ENCODE results near the gene TSPAN16. TPM values are rescaled to one million over a fixed set of nuclear protein-coding genes. Genes with fewer than 3 reads are reported as not detected.

The TSPAN16 gene, protein sequence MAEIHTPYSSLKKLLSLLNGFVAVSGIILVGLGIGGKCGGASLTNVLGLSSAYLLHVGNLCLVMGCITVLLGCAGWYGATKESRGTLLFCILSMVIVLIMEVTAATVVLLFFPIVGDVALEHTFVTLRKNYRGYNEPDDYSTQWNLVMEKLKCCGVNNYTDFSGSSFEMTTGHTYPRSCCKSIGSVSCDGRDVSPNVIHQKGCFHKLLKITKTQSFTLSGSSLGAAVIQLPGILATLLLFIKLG
- not detected in 2 replicates for total RNA-seq (2021)
- percentile 5 among the genes with signal in this experiment for Bru-seq, nascent RNA
- BruChase-seq, experiment 1, labeled RNA remaining after a 2-hour chase, result not detected
- not detected for BruChase-seq, experiment 2, labeled RNA remaining after a 6-hour chase
- long read RNA-seq, partial matches to known transcripts, result 0 of 10 reads
- long read RNA-seq, other reads (novel, unspliced or antisense), result 10 of 10 reads

DNA sequence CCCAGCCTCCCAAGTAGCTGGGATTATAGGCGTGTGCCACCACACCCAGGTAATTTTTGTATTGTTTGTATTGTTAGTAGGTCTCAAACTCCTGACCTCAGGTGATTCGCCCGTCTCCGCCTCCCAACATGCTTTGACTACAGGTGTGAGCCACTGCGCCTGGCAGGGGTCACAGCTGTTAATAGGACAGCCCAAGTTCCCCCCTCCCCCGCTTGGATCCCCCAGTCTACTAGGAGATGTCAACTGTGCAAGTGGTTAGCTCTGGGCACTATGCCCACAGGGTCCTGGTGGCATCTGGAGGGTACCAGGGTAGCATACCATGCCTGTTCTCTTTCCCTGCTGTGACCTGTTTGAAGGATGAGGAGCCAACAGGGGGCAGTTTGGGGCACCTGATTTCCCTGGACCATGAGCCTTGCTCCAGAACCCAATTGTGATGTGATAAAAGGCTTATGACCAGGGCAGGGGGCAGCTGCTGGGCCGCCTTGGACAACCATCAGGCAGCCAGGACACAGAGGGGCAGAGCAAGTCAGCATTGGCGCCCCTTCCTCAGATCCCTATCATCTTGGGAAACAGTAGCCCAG lies at the start of gene TSPAN16:
Gene TSPAN16, plus strand, starts transcription at position 496 of the 581 bp plus-strand sequence. CDS start 138 bp downstream, outside the sequence.
- Histone ChIP-seq H3K4me1 (replicated peaks; ENCODE audit: insufficient read depth) (peaks cover 30% of the 10 kb centered on the region), H3K4me3 (no peak within 1 kb of the TSS), H3K4me2 (no peak within 1 kb of the TSS), H3K9me2 (ENCODE audit: insufficient read depth) (no peaks in the 10 kb centered on the region), H3F3A (ENCODE audit: insufficient read depth, low read depth) (peaks cover 20% of the 10 kb centered on the region), H3K36me3 (ENCODE audit: low read depth) (no peaks in the 10 kb centered on the region), H3K9me3 (ENCODE audit: insufficient read depth, low read depth) (no peaks in the 10 kb centered on the region), H3K27me3 (ENCODE audit: insufficient read depth, low read depth) (no peaks in the 10 kb centered on the region), H2AFZ (no peak within 1 kb of the TSS), H3K27ac (no peak within 1 kb of the TSS), H4K20me1 (ENCODE audit: insufficient read depth) (no peaks in the 10 kb centered on the region), H3K79me2 (ENCODE audit: low read depth) (no peaks in the 10 kb centered on the region)
- TF ChIP-seq EZH2 (IDR thresholded peaks at IDR 0.05; ENCODE audit: low read depth), result no peak
- TF ChIP-seq, protein P1, sequence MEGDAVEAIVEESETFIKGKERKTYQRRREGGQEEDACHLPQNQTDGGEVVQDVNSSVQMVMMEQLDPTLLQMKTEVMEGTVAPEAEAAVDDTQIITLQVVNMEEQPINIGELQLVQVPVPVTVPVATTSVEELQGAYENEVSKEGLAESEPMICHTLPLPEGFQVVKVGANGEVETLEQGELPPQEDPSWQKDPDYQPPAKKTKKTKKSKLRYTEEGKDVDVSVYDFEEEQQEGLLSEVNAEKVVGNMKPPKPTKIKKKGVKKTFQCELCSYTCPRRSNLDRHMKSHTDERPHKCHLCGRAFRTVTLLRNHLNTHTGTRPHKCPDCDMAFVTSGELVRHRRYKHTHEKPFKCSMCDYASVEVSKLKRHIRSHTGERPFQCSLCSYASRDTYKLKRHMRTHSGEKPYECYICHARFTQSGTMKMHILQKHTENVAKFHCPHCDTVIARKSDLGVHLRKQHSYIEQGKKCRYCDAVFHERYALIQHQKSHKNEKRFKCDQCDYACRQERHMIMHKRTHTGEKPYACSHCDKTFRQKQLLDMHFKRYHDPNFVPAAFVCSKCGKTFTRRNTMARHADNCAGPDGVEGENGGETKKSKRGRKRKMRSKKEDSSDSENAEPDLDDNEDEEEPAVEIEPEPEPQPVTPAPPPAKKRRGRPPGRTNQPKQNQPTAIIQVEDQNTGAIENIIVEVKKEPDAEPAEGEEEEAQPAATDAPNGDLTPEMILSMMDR (conservative IDR thresholded peaks at IDR 0.05), result no peak; the same call in 1 of the 2 replicates
- no TSS peak for BruUV-seq (replicated peaks)
- no peak for DNase-seq
- ChIA-PET POLR2A (ENCODE audit: unreplicated experiment) (interaction anchor here (0.6 kb wide), 1 partner anchor 44 kb away, joined by 5 read pairs; the partner anchor contains the start of gene RAB3D), CTCF (interaction anchor here (0.5 to 0.7 kb wide), 2 partner anchors 53 to 88 kb away, joined by 3 to 7 read pairs; partner anchors contain the start of gene EPOR)
- intact Hi-C loops (cut with micrococcal nuclease; ENCODE audit: unreplicated experiment), result loop anchor here (2.0 kb wide), 4 partner anchors 49 to 291 kb away; partner anchors contain the start of gene SWSAP1

- intact Hi-C loops (cut with micrococcal nuclease; ENCODE audit: unreplicated experiment), result no loop called here
- ChIA-PET CTCF (interaction anchor here (0.7 kb wide), 1 partner anchor 325 kb away, joined by 8 read pairs; no protein-coding TSS in a partner anchor), POLR2A (ENCODE audit: unreplicated experiment) (no interaction called here)
- Histone ChIP-seq H4K20me1 (ENCODE audit: insufficient read depth) (0 out of 2 replicates have a peak, but pooled peaks cover 2% of the 10 kb centered on the region), H3K9me3 (ENCODE audit: insufficient read depth, low read depth) (no peaks in the 10 kb centered on the region), H3K4me2 (no peak overlapping the region), H3K36me3 (ENCODE audit: low read depth) (peaks cover 4% of the 10 kb centered on the region; the same call in 1 of the 2 replicates), H3F3A (ENCODE audit: insufficient read depth, low read depth) (peaks cover 17% of the 10 kb centered on the region), H3K9me2 (ENCODE audit: insufficient read depth) (no peaks in the 10 kb centered on the region), H3K27ac (no peak overlapping the region), H3K27me3 (ENCODE audit: insufficient read depth, low read depth) (no peaks in the 10 kb centered on the region), H2AFZ (no peak overlapping the region), H3K4me3 (no peak overlapping the region), H3K4me1 (replicated peaks; ENCODE audit: insufficient read depth) (no peaks in the 10 kb centered on the region), H3K79me2 (ENCODE audit: low read depth) (no peaks in the 10 kb centered on the region)
- BruUV-seq (replicated peaks), result no TSS peak
- TF ChIP-seq, protein P1 (conservative IDR thresholded peaks at IDR 0.05), result no peak
- no peak for TF ChIP-seq EZH2 (IDR thresholded peaks at IDR 0.05; ENCODE audit: low read depth)
- DNase-seq, result no peak
Measured at GRCh38 chr19:11246941-11247340, 49.0 kb upstream of the TSPAN16 start.

- H3K4me2 ChIP-seq, result no peak overlapping the region
- H3K27ac ChIP-seq, result no peak overlapping the region
- peaks cover 4% of the 10 kb centered on the region; the same call in 1 of the 2 replicates for H3K36me3 ChIP-seq (ENCODE audit: low read depth)
- H4K20me1 ChIP-seq (ENCODE audit: insufficient read depth), result 0 out of 2 replicates have a peak, but pooled peaks cover 2% of the 10 kb centered on the region
- CTCF ChIA-PET, result interaction anchor here (0.7 kb wide), 1 partner anchor 325 kb away, joined by 8 read pairs; no protein-coding TSS in a partner anchor
- intact Hi-C loops (cut with micrococcal nuclease; ENCODE audit: unreplicated experiment), result no loop called here
- no peaks in the 10 kb centered on the region for H3K4me1 ChIP-seq (replicated peaks; ENCODE audit: insufficient read depth)
- H3F3A ChIP-seq (ENCODE audit: insufficient read depth, low read depth), result peaks cover 17% of the 10 kb centered on the region
- no peak for DNase-seq
- no peaks in the 10 kb centered on the region for H3K9me3 ChIP-seq (ENCODE audit: insufficient read depth, low read depth)
- POLR2A ChIA-PET (ENCODE audit: unreplicated experiment), result no interaction called here
- no peak overlapping the region for H2AFZ ChIP-seq
- no TSS peak for BruUV-seq (replicated peaks)
- H3K4me3 ChIP-seq, result no peak overlapping the region
- no peaks in the 10 kb centered on the region for H3K27me3 ChIP-seq (ENCODE audit: insufficient read depth, low read depth)
- no peak for TF ChIP-seq EZH2 (IDR thresholded peaks at IDR 0.05; ENCODE audit: low read depth)
- TF ChIP-seq, protein P1 (conservative IDR thresholded peaks at IDR 0.05), result no peak
- no peaks in the 10 kb centered on the region for H3K79me2 ChIP-seq (ENCODE audit: low read depth)
- no peaks in the 10 kb centered on the region for H3K9me2 ChIP-seq (ENCODE audit: insufficient read depth)
Measured at GRCh38 chr19:11247391-11247790, 48.6 kb upstream of the TSPAN16 start.

All from PC-9 (cell line).